Mononuclear cell (primary cell): ENCODE data around the gene PRDX5. TPM values are rescaled to one million over a fixed set of nuclear protein-coding genes. Genes with fewer than 3 reads are reported as not detected.

Experiments used
- H3K27me3 ChIP-seq: 2 replicates; pipeline ENCODE4 v1.6.0; 2011; ENCODE audit warnings: low read length, control low read depth; ENCODE audit not compliant: insufficient read depth
- H3K4me1 ChIP-seq: 2 replicates; pipeline ENCODE4 v1.5.1; 2011; ENCODE audit warnings: mild to moderate bottlenecking, low read length, control low read depth; ENCODE audit not compliant: insufficient read depth
- H3K4me3 ChIP-seq: 2 replicates; pipeline ENCODE4 v1.5.1; 2011; ENCODE audit warnings: mild to moderate bottlenecking, low read length, moderate library complexity
- H3K9me3 ChIP-seq: 2 replicates; pipeline ENCODE4 v1.5.1; 2011; ENCODE audit warnings: low read depth, mild to moderate bottlenecking, control low read depth, low read length
- total RNA-seq: library from RNA; depleted of rRNA; stranded (reverse); fragments of >200 nt; gene quantifications from one replicate; pipeline ENCODE4 v1.2.3, GENCODE V29; 2012

Gene PRDX5
- total RNA-seq, 1 donor = 42.5 TPM

DNA sequence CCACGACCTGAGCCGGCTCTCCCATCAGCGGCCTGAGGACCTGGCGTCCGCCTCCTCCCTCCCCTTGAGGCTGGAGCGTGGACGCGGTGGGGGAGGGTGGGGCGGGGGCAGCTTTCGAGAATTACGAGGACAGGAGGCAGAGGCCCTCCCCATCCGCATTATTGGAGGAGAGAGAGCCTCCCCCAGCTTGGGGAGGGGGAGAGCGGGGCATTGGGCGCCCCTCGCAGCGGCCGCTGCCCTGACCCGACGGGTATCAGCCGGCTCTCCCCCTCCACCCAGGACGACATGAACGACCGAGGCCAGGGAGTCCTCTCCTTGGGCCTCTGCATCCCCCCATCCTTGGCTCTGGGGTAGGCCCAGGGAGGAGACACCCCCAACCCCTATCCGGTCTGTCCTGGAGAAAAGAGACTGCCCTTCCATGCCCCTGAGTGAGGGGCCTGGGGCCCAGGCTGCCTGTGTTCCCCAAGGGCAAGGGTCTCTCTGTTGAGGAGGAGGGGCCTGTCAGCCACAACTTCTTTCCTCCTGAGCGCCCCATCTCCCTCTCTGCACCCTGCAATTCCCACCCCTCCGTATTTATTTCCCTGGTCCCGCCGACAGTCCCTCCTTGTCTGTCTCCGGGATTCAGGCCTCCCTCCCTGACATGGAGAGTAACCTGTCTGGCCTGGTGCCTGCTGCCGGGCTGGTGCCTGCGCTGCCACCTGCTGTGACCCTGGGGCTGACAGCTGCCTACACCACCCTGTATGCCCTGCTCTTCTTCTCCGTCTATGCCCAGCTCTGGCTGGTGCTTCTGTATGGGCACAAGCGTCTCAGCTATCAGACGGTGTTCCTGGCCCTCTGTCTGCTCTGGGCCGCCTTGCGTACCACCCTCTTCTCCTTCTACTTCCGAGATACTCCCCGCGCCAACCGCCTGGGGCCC is 31.8 kb upstream of the PRDX5 start:
- Histone ChIP-seq H3K27me3 (peaks cover 12% of the 10 kb centered on the region), H3K4me3 (peak overlapping the region; percentile 77), H3K9me3 (no peaks in the 10 kb centered on the region), H3K4me1 (peaks cover 19% of the 10 kb centered on the region)

GRCh38 chr11:64286801-64287159 is 31.1 kb upstream of the PRDX5 start:
- Histone ChIP-seq H3K27me3 (peaks cover 15% of the 10 kb centered on the region), H3K4me1 (peaks cover 25% of the 10 kb centered on the region), H3K4me3 (no peak overlapping the region), H3K9me3 (no peaks in the 10 kb centered on the region)

DNA sequence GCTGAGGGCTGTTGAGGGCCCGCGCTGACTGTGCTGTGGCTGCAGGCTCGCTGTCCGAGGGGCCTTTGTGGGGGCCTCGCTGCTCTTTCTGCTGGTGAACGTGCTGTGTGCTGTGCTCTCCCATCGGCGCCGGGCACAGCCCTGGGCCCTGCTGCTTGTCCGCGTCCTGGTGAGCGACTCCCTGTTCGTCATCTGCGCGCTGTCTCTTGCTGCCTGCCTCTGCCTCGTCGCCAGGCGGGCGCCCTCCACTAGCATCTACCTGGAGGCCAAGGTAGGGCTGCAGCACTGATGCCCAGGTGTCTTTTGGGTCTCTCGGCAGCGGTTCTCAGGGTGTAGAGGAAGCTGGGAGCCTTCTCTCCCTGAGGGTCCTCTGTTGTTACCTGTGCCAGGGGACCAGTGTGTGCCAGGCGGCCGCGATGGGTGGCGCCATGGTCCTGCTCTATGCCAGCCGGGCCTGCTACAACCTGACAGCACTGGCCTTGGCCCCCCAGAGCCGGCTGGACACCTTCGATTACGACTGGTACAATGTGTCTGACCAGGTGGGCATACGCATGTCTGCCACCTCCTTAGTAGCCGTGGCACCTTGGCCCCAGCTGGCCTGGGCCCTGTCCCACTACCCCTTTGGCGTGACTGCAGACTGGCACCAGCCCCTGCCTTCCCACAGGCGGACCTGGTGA is 30.1 kb upstream of the PRDX5 start:
- Histone ChIP-seq H3K27me3 (peaks cover 21% of the 10 kb centered on the region), H3K4me3 (no peak overlapping the region), H3K9me3 (no peaks in the 10 kb centered on the region), H3K4me1 (peaks cover 35% of the 10 kb centered on the region)

GRCh38 chr11:64288353-64288750 is 29.6 kb upstream of the PRDX5 start:
- peaks cover 26% of the 10 kb centered on the region for H3K27me3 ChIP-seq
- H3K4me3 ChIP-seq = no peak overlapping the region
- no peaks in the 10 kb centered on the region for H3K9me3 ChIP-seq
- H3K4me1 ChIP-seq = peaks cover 34% of the 10 kb centered on the region

GRCh38 chr11:64289002-64289564 is 28.8 kb upstream of the PRDX5 start:
- H3K9me3 ChIP-seq = no peaks in the 10 kb centered on the region
- H3K4me1 ChIP-seq = peaks cover 27% of the 10 kb centered on the region
- no peak overlapping the region for H3K4me3 ChIP-seq
- peaks cover 34% of the 10 kb centered on the region for H3K27me3 ChIP-seq

DNA sequence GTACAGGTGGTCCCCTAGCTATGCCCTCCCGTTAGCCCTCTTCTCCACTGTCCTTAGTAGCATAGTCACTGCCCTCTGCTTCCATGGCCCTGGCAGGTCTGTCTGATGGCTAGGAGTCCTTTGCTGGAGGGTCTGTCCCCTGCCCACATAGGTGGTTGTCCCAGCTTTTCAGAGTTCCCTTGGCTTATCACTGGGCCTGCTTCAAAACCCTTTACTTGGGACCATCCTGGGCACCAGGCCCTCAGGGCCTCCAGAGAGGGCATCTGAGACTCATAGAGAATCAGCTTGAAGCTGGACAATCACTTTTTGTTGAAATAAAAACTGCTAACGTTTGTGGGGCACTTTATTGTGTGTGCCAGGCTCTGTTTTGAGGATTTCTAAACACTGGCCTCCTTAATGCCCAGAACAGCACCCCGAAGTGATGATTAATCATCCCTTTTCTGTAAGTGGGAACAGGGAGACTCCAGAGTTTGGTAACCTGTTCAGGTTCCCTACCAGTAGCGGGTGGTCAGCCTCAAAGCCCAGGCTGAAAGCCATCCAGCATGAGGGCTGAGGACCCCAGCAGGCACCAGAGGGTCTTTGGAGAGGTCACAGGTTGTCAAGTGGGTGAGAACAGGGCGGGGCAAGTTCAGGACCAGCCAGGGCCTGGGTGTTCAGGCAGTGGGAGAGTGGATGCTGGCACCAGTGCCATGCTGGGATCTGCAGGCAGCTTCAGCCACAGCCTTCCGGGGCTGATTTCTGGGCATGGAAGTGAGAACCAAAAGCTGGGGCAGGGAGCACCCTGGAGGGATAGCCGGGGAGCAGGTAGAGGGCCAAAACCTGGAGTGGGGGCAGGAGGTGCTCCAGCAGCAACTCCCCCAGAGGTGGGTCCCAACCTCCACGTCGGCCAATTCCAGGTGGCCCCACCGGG is 27.3 kb upstream of the PRDX5 start:
- Histone ChIP-seq H3K4me3 (no peak overlapping the region), H3K9me3 (no peaks in the 10 kb centered on the region), H3K27me3 (peaks cover 49% of the 10 kb centered on the region), H3K4me1 (peaks cover 24% of the 10 kb centered on the region)

- no peak within 1 kb of the TSS for H3K4me3 ChIP-seq
- H3K27me3 ChIP-seq = peaks cover 56% of the 10 kb centered on the region
- H3K4me1 ChIP-seq = peaks cover 18% of the 10 kb centered on the region
- H3K9me3 ChIP-seq = no peaks in the 10 kb centered on the region
These were observed 26.6 kb upstream of the PRDX5 start, which contains the start of gene KCNK4 for GRCh38 chr11:64291262-64291751. TSS of gene KCNK4 (plus strand) at chr11:64291302. CDS start at chr11:64293019, 1,717 bp downstream.

GRCh38 chr11:64291752-64292459 is 26.0 kb upstream of the PRDX5 start:
- Histone ChIP-seq H3K4me1 (peaks cover 16% of the 10 kb centered on the region), H3K9me3 (no peaks in the 10 kb centered on the region), H3K4me3 (no peak overlapping the region), H3K27me3 (peaks cover 62% of the 10 kb centered on the region)

GRCh38 chr11:64292460-64293254 is 25.3 kb upstream of the PRDX5 start:
- Histone ChIP-seq H3K9me3 (no peaks in the 10 kb centered on the region), H3K4me3 (no peak overlapping the region), H3K27me3 (peaks cover 69% of the 10 kb centered on the region), H3K4me1 (peaks cover 16% of the 10 kb centered on the region)

GRCh38 chr11:64294774-64295173 is 23.1 kb upstream of the PRDX5 start:
- H3K4me1 ChIP-seq = peaks cover 25% of the 10 kb centered on the region
- H3K27me3 ChIP-seq = peaks cover 91% of the 10 kb centered on the region
- H3K4me3 ChIP-seq = no peak overlapping the region
- no peaks in the 10 kb centered on the region for H3K9me3 ChIP-seq

- Histone ChIP-seq H3K9me3 (no peaks in the 10 kb centered on the region), H3K27me3 (peaks cover 92% of the 10 kb centered on the region), H3K4me3 (no peak overlapping the region), H3K4me1 (peaks cover 35% of the 10 kb centered on the region)
These were observed 22.2 kb upstream of the PRDX5 start for GRCh38 chr11:64295760-64296159.

- Histone ChIP-seq H3K9me3 (no peaks in the 10 kb centered on the region), H3K27me3 (peaks cover 90% of the 10 kb centered on the region), H3K4me1 (peaks cover 38% of the 10 kb centered on the region), H3K4me3 (no peak overlapping the region)
These were observed 21.7 kb upstream of the PRDX5 start for GRCh38 chr11:64296236-64296635.
